Brain pericyte (primary cell): ENCODE results near the gene CTSC.
"Not testable (repeated sequence)": the region's sequence is repeated elsewhere in the genome, so short reads cannot be mapped to it uniquely, and the experiment has no call there.

Experiments used
- DNase-seq: peaks from one replicate; pipeline ENCODE4 v3.0.0-alpha.2; 2012; ENCODE audit warnings: low read depth, low spot score

Gene CTSC

GRCh38 chr11:88282747-88283515, 54.6 kb downstream of the CTSC start:
- DNase-seq = no peak

DNA sequence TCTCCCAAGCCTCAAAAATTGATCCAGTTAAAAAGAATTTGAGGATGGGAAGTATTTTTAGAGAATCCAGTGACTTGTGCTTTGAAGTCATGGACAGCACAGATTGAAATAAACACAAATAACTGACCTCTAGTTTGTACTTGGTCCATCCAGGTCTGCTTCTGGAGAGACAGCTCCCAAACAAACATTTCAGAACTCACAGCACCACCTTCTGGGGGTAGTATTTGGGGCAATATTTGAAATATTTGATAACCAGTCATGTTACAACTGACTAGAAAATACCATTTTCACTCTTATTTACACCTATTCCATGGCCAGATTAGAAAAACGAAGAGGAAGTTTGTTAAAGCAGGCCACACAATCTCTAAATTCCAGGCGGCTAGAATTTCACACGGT, 56.2 kb downstream of the CTSC start:
- no peak for DNase-seq

DNA sequence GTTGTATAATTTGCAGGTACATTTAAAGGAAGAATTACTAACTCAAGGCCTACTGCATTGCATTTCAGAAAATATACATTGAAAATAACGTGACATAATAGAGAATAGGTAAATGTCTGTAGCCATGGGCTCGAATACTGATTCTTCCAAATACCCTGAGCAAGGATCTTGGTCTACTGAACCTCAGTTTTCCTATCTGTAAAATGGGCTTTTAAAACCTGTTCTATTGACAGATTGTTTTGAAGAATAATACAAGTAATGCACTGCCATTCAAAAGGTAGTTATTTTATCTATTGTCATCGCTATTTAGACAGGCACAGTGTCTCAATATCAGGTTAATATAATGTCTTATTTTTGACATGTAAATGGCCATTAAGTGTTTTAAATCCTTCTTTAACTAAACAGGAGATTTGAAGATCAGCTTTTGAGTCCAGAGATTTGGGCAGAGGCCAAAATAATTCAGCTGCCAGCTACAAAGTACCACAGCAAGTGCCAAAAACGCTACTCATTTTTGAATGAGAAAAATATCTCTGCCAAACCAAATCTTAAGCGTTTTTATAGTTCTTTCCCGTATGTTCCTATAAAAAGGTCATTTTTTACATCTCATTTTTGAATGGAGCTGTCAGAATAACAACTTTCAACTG, 56.7 kb downstream of the CTSC start:
- DNase-seq = no peak

- DNase-seq = no peak
Observed at GRCh38 chr11:88277349-88277915, 60.1 kb downstream of the CTSC start.

- no peak for DNase-seq
Observed at GRCh38 chr11:88275636-88276035, 61.9 kb downstream of the CTSC start.

GRCh38 chr11:88266919-88267318, 70.6 kb downstream of the CTSC start:
- no peak for DNase-seq

DNA sequence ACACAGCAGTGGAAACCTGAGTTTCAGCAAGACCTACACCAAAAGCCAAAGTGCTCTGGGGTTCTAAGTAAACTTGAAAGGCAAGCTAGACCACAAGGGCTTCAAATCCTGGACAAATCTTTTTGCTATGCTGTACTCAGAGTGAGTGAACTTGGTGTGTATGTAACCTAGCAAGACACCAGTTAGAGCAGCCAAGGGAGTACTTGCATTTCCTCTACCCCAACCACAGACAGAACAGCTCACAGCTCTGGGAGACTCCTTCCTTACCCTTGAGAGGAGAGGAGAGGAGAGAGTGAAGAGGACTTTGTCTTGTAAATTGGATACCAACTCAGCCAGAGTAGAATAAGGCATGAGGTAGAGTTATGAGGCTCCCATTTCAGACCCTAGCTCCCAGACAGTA, 71.4 kb downstream of the CTSC start:
- DNase-seq = no peak

GRCh38 chr11:88259431-88259830, 78.1 kb downstream of the CTSC start:
- DNase-seq = no peak

DNA sequence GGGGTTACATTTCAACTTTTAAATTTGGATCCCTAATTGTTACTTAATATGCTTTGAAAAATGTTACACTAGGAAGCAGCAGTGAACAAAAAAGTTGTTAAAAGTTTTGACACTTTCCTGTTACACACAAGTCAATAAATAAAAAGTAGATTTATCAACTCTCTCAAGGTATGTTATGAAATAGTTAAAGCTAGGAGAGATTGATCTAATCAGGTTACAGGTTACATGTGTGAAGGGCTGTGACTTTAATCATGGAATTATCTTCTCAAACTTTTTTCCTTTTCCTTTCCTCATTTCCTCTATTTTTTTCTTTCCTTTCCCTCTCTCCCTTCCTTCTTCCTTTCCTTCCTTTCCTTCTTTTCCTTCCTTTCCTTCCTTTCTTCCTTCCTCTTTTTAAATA, 85.3 kb downstream of the CTSC start:
- DNase-seq = no peak

- no peak for DNase-seq
Observed at GRCh38 chr11:88250566-88251242, 86.8 kb downstream of the CTSC start.

DNA sequence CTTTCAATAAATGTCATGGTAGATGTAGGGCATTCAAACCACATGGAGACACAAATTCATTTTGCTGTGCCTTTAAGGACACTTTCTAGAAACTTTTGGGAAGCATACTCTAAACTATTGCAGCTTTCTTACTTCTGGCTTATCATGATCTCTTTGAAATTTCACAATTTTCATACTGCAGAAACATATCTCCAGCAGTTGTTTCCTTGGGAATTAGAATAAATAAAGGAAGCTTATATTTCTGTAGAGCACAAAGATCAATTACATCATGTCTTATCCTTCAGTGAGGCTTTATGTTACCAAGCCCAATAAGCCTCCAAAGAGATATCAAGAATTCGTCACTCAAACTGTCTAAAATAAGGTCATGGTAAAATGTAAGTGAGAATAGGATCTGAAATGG, 87.8 kb downstream of the CTSC start:
- DNase-seq = no peak

DNA sequence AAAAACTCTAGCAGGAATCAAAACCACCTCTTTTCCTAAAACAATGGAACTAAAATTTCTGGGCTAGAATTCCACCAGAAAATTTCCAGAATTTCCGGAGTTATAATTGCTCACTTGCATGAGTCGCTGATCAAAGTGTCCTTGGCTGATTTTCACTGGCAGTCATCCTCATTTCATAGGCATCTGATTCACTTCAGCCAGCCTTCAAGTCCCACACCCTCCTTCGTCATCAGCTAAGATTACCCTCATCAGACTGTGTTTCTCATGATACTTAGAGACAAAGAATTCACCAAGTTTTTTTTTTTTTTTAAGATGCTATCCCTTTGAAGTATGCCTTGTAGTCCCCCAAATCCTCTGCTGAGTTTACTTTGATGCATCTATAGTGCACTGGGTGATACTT, 90.8 kb downstream of the CTSC start:
- DNase-seq = no peak

DNA sequence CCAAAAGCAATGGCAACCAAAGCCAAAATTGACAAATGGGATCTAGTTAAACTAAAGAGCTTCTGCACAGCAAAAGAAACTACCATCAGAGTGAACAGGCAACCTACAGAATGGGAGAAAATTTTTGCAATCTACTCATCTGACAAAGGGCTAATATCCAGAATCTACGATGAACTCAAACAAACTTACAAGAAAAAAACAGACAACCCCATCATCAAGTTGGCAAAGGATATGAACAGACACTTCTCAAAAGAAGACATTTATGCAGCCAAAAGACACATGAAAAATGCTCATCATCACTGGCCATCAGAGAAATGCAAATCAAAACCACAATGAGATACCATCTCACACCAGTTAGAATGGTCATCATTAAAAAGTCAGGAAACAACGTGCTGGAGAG, 92.0 kb downstream of the CTSC start:
- not testable (repeated sequence) for DNase-seq
